Thoracic aorta (tissue), 2 donors: ENCODE data around the gene BEST3. TPM values are rescaled to one million over a fixed set of nuclear protein-coding genes. Genes with fewer than 3 reads are reported as not detected.

Experiments
- ATAC-seq: fragments of 150-250 bp; one replicate; pipeline ENCODE4 v1.8.0; 2017; ENCODE audit warnings: low read depth; ENCODE audit not compliant: insufficient number of reproducible peaks, low FRiP score
- DNase-seq: peaks from one replicate; pipeline ENCODE4 v3.0.0-alpha.2; 2020; ENCODE audit warnings: low spot score
- H3K27ac ChIP-seq, 2 donors: fragments of 200-600 bp; sonication (generic); 1 replicate in 1 of 2; 2 replicates in 1 of 2; pipeline ENCODE4 v1.5.1; 2016; ENCODE audit warnings: mild to moderate bottlenecking in 2 of 2, moderate library complexity in 2 of 2
- H3K27me3 ChIP-seq: fragments of 200-600 bp; sonication (generic); replicated peaks from 2 replicates; pipeline ENCODE4 v1.6.0; 2016; ENCODE audit warnings: mild to moderate bottlenecking; ENCODE audit not compliant: insufficient read depth
- H3K36me3 ChIP-seq: fragments of 200-600 bp; sonication (generic); one replicate; pipeline ENCODE4 v1.5.1; 2016
- H3K4me1 ChIP-seq, 2 donors: fragments of 200-600 bp; sonication (generic); 1 replicate in 1 of 2; 2 replicates in 1 of 2; pipeline versions ENCODE4 v1.5.1 to v1.6.0; 2016; ENCODE audit warnings: low read depth in 2 of 2, mild to moderate bottlenecking in 1 of 2; ENCODE audit not compliant: control insufficient read depth in 1 of 2
- H3K4me3 ChIP-seq: fragments of 200-600 bp; sonication (generic); 2 replicates; pipeline ENCODE4 v1.5.1; 2016; ENCODE audit warnings: mild to moderate bottlenecking
- H3K9me3 ChIP-seq: fragments of 200-600 bp; sonication (generic); 2 replicates; pipeline ENCODE4 v1.5.1; 2016
- total RNA-seq, 2 donors: library from RNA; depleted of rRNA; stranded (reverse); fragments of >200 nt; gene quantifications; one replicate each; pipeline versions ENCODE4 v1.1.0 to v1.2.3, GENCODE V29; 2016
- TF ChIP-seq, protein P1 (sequence below): fragments of 200-600 bp; sonication (generic); IDR thresholded peaks from one replicate; pipeline ENCODE4 v1.5.1; 2019; ENCODE audit warnings: antibody characterized with exemption

BEST3 gene
- total RNA-seq, 2 donors from 2014 or later: not detected

DNA sequence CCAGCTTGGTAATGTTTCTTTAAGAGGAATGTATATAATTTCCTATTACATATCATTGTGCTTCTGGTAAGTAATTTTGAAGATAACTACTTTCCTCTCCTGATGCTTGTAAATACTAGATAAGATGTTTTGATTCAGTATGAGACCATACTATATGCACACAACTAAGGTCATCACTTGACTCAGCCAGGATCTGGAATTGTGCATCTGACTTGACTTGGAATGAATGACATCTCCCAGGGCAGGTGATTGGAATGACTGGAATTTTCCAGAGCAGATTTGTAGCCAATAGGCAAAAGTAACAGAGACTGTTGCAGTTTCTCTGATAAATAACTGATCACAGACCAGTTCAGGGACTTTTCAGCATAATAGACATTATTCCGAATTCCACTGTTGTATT lies 11.1 kb downstream of the BEST3 start:
- H3K36me3 ChIP-seq: no peaks in the 10 kb centered on the region
- H3K27me3 ChIP-seq: no peaks in the 10 kb centered on the region
- peaks cover 9 to 20% of the 10 kb centered on the region in 2 donors for H3K4me1 ChIP-seq
- H3K27ac ChIP-seq: no peak overlapping the region
- DNase-seq (no peak), ATAC-seq (no peak)
- no peak overlapping the region for H3K4me3 ChIP-seq
- no peaks in the 10 kb centered on the region for H3K9me3 ChIP-seq
- TF ChIP-seq, protein P1, sequence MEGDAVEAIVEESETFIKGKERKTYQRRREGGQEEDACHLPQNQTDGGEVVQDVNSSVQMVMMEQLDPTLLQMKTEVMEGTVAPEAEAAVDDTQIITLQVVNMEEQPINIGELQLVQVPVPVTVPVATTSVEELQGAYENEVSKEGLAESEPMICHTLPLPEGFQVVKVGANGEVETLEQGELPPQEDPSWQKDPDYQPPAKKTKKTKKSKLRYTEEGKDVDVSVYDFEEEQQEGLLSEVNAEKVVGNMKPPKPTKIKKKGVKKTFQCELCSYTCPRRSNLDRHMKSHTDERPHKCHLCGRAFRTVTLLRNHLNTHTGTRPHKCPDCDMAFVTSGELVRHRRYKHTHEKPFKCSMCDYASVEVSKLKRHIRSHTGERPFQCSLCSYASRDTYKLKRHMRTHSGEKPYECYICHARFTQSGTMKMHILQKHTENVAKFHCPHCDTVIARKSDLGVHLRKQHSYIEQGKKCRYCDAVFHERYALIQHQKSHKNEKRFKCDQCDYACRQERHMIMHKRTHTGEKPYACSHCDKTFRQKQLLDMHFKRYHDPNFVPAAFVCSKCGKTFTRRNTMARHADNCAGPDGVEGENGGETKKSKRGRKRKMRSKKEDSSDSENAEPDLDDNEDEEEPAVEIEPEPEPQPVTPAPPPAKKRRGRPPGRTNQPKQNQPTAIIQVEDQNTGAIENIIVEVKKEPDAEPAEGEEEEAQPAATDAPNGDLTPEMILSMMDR: no peak

DNA sequence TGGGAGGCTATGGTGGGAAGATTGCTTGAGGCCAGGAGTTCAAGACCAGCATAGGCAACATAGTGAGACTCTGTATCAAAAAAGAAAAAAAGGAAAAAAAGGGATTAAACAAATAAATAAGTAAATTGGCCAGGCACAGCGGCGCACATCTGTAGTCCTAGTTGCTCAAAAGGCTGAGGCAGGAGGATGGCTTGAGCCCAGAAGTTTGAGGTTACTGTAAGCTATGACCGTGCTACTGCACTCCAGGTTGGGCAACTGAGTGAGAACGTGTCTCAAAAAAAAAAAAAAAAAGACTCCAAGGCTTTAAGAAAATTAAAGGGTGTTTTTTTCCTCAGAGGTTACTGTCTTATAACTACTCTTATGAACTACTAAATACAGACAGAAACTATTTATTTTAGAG lies 11.7 kb downstream of the BEST3 start:
- Histone ChIP-seq H3K36me3 (no peaks in the 10 kb centered on the region), H3K9me3 (no peaks in the 10 kb centered on the region), H3K4me3 (no peak overlapping the region), H3K4me1 (peaks cover 9 to 20% of the 10 kb centered on the region in 2 donors), H3K27ac (no peak overlapping the region), H3K27me3 (no peaks in the 10 kb centered on the region)
- DNase-seq (no peak), ATAC-seq (no peak)
- TF ChIP-seq, protein P1: no peak

DNA sequence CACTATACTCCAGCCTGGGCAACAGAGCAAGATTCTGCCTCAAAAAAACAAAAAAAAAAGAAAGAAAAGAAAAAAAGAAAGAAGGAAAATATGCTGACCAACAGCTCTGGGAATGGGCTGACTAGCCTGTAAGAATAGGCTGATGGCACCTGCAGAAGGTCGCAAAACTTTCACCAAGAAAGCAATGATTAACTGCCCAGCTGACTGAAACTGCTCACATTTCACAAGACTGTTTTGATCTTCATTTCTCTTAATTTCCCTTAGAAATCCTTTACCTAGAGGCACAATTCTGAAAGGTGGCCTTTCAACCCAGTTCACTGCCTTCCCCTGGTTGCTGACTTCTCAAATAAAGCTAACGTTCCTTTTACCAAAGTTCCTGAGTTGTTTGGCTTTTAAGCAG lies 12.4 kb downstream of the BEST3 start:
- no peak for DNase-seq
- H3K27me3 ChIP-seq: no peaks in the 10 kb centered on the region
- H3K4me1 ChIP-seq: peaks cover 9 to 20% of the 10 kb centered on the region in 2 donors
- TF ChIP-seq, protein P1: no peak
- no peak overlapping the region for H3K27ac ChIP-seq
- no peak overlapping the region for H3K4me3 ChIP-seq
- no peaks in the 10 kb centered on the region for H3K36me3 ChIP-seq
- no peaks in the 10 kb centered on the region for H3K9me3 ChIP-seq
- ATAC-seq: no peak

DNA sequence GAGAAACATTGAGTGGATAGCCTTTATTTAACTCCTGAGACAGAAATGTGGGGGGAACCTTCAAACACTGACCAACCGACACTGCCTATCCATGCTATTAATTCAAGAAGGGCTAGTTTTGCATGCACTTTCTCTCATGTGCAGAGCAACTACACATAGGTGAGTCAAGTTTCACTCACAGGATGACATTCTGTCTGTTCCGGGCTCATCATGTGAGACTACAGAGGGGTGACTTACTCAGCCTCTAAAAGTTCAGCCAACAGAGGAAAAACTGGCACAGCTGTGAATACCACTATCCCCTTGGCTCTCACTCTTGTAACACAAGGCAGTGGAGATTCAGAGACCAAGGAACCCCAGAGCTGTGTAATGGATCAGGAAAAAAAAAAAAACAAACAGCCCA lies 13.3 kb downstream of the BEST3 start:
- TF ChIP-seq, protein P1: no peak
- H3K27me3 ChIP-seq: no peaks in the 10 kb centered on the region
- H3K4me1 ChIP-seq: peaks cover 9 to 20% of the 10 kb centered on the region in 2 donors
- DNase-seq (no peak), ATAC-seq (no peak)
- no peak overlapping the region for H3K27ac ChIP-seq
- H3K4me3 ChIP-seq: no peak overlapping the region
- no peaks in the 10 kb centered on the region for H3K9me3 ChIP-seq
- H3K36me3 ChIP-seq: no peaks in the 10 kb centered on the region

DNA sequence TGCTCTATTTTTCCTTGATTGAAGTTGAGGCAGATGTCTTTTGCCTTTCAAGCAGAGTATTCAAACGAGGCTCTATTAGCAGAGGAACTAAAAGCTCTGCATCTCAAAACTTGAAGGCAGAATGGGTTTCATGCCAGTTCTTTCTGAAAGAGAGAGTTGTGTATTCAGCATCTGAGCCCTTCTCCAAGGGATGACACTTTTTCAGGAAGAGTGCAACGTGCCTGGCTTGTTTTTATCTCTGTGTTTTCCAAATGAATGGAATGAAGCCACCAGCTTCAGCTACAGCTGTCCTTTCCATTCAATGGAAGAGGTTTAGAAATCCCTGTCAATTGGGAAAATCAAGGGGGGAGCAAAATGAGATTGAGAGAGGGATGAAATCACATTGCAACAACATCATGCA lies 14.6 kb downstream of the BEST3 start:
- ATAC-seq: no peak
- no peak for DNase-seq
- no peaks in the 10 kb centered on the region for H3K27me3 ChIP-seq
- H3K36me3 ChIP-seq: no peaks in the 10 kb centered on the region
- no peak overlapping the region for H3K4me3 ChIP-seq
- no peak overlapping the region for H3K27ac ChIP-seq
- H3K4me1 ChIP-seq: peaks cover 9 to 16% of the 10 kb centered on the region in 2 donors
- TF ChIP-seq, protein P1: no peak
- no peaks in the 10 kb centered on the region for H3K9me3 ChIP-seq
